MCF 10A (cell line): Measurements from ENCODE around the gene NEUROD4. TPM values are rescaled to one million over a fixed set of nuclear protein-coding genes. Genes with fewer than 3 reads are reported as not detected.

Source experiments
- BruUV-seq: library from RNA; stranded (reverse); fragments of 400-500 nt; replicated peaks from 2 replicates; lab custom pipeline; 2021; lab: Mats Ljungman, UMichigan
- CTCF ChIA-PET: fragments of 300-600 bp; sonication (Branson Sonifier 250); formaldehyde crosslinking; extraction: SDS; loops from one replicate; lab custom pipeline; 2021; ENCODE audit warnings: antibody characterized with exemption, inconsistent platforms; lab: Yijun Ruan, JAX
- POLR2A ChIA-PET: fragments of 300-600, 350-650 bp; sonication (Branson Sonifier 250); formaldehyde crosslinking; extraction: SDS; loops from one replicate; lab custom pipeline; 2020; ENCODE audit warnings: antibody characterized with exemption, inconsistent platforms; lab: Yijun Ruan, JAX
- DNase-seq: peaks from one replicate; pipeline ENCODE4 v3.0.0-alpha.2; 2018; ENCODE audit not compliant: unreplicated experiment
- H3K27ac Mint-ChIP-seq: one replicate; pipeline ENCODE4 v1.8.0; 2022; ENCODE audit warnings: mild to moderate bottlenecking, low read depth, mixed read lengths; ENCODE audit not compliant: unreplicated experiment
- H3K27me3 Mint-ChIP-seq: one replicate; pipeline ENCODE4 v1.8.0; 2022; ENCODE audit warnings: mixed read lengths; ENCODE audit not compliant: insufficient read depth, unreplicated experiment
- H3K36me3 Mint-ChIP-seq: one replicate; pipeline ENCODE4 v1.8.0; 2022; ENCODE audit warnings: mild to moderate bottlenecking, moderate library complexity, mixed read lengths; ENCODE audit not compliant: insufficient read depth, unreplicated experiment
- H3K4me1 Mint-ChIP-seq: one replicate; pipeline ENCODE4 v1.8.0; 2022; ENCODE audit warnings: mixed read lengths; ENCODE audit not compliant: insufficient read depth, unreplicated experiment
- H3K4me3 Mint-ChIP-seq: one replicate; pipeline ENCODE4 v1.8.0; 2022; ENCODE audit warnings: mild to moderate bottlenecking, moderate library complexity, mixed read lengths; ENCODE audit not compliant: unreplicated experiment
- H3K9me3 Mint-ChIP-seq: one replicate; pipeline ENCODE4 v1.8.0; 2022; ENCODE audit warnings: mixed read lengths; ENCODE audit not compliant: unreplicated experiment
- CTCF ChIP-seq: fragments of 200-600 bp; IDR thresholded peaks from one replicate; pipeline ENCODE4 v1.8.0; 2022; ENCODE audit warnings: antibody characterized with exemption, mild to moderate bottlenecking; ENCODE audit not compliant: unreplicated experiment
- intact Hi-C: fragments of 100-400 bp; cut with micrococcal nuclease; formaldehyde crosslinking; loops from 2 replicates; pipeline ENCODE4 v1.14.1; 2022
- total RNA-seq: library from RNA; stranded (reverse); gene quantifications from 2 replicates; pipeline ENCODE4 v1.2.3, GENCODE V29; 2022

NEUROD4 gene
- total RNA-seq, 1 experiment from 2014 or later, result not detected

GRCh38 chr12:54987611-54988231 lies 32.1 kb upstream of the NEUROD4 start:
- Mint-ChIP-seq H3K27ac (no peak overlapping the region), H3K4me1 (peaks cover 5% of the 10 kb centered on the region), H3K27me3 (peaks cover 79% of the 10 kb centered on the region), H3K9me3 (no peaks in the 10 kb centered on the region), H3K36me3 (peaks cover 5% of the 10 kb centered on the region), H3K4me3 (no peak overlapping the region)
- no TSS peak for BruUV-seq
- no peak for TF ChIP-seq CTCF
- intact Hi-C loops, result no loop called here
- DNase-seq, result no peak
- POLR2A ChIA-PET, result interaction anchor here (0.6 kb wide), 1 partner anchor 434 kb away, joined by 4 read pairs; no protein-coding TSS in a partner anchor
- CTCF ChIA-PET, result interaction anchor here (0.6 to 1.5 kb wide), 3 partner anchors 9 to 90 kb away, joined by 3 to 4 read pairs (median 4); no protein-coding TSS in a partner anchor

- peaks cover 5% of the 10 kb centered on the region for H3K4me1 Mint-ChIP-seq
- POLR2A ChIA-PET, result no interaction called here
- DNase-seq, result peak; percentile 45
- H3K9me3 Mint-ChIP-seq, result no peaks in the 10 kb centered on the region
- peaks cover 5% of the 10 kb centered on the region for H3K36me3 Mint-ChIP-seq
- intact Hi-C loops, result no loop called here
- H3K4me3 Mint-ChIP-seq, result no peak overlapping the region
- no TSS peak for BruUV-seq
- CTCF ChIA-PET, result interaction anchor here (0.7 to 1.5 kb wide), 3 partner anchors 8 to 133 kb away, joined by 3 to 4 read pairs (median 4); no protein-coding TSS in a partner anchor
- TF ChIP-seq CTCF, result no peak
- H3K27ac Mint-ChIP-seq, result no peak overlapping the region
- peaks cover 73% of the 10 kb centered on the region for H3K27me3 Mint-ChIP-seq
Measured at GRCh38 chr12:54988402-54989054, 31.2 kb upstream of the NEUROD4 start.

GRCh38 chr12:54989829-54990228 lies 29.9 kb upstream of the NEUROD4 start:
- DNase-seq, result no peak
- peaks cover 5% of the 10 kb centered on the region for H3K36me3 Mint-ChIP-seq
- no peak overlapping the region for H3K4me3 Mint-ChIP-seq
- TF ChIP-seq CTCF, result no peak
- H3K27me3 Mint-ChIP-seq, result peaks cover 74% of the 10 kb centered on the region
- no TSS peak for BruUV-seq
- H3K27ac Mint-ChIP-seq, result no peak overlapping the region
- ChIA-PET CTCF (interaction anchor here (1.0 kb wide), 1 partner anchor 82 kb away, joined by 4 read pairs; no protein-coding TSS in a partner anchor), POLR2A (no interaction called here)
- H3K9me3 Mint-ChIP-seq, result no peaks in the 10 kb centered on the region
- H3K4me1 Mint-ChIP-seq, result peaks cover 5% of the 10 kb centered on the region
- intact Hi-C loops, result loop anchor here (5.0 kb wide), 1 partner anchor 627 kb away; no protein-coding TSS in a partner anchor
